ENCODE measurements around the gene GAB4.

The GAB4 gene

GRCh38 chr22:16966251-16966650, 41.8 kb downstream of the GAB4 start:
- no peak for TF ChIP-seq CTCF (IDR thresholded peaks at IDR 0.05; ENCODE audit: insufficient read depth, missing control alignments)
- DNase-seq (ENCODE audit: insufficient read length, low spot score) (no peak), FAIRE-seq (no peak)

DNA sequence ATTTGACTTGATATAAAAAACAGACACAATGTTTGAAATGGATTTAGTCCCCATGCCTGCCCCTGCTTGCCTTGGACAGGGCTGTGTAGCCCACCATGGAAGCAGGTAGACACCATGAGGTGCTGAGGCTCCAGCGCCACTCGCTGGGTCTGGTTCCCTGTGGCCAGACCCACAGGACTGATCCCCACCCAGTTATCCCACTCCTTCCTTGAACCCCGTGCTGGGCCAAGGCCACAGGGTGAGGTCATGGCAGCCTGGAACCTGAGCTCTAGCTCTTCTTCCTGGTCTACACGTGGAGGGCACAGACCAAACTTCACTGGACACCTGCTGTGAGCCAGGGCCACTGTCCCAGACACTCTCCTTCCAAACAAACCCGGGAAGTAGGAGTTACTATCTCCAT, 42.5 kb downstream of the GAB4 start:
- FAIRE-seq (no peak), DNase-seq (ENCODE audit: insufficient read length, low spot score) (no peak)
- no peak for TF ChIP-seq CTCF (IDR thresholded peaks at IDR 0.05; ENCODE audit: insufficient read depth, missing control alignments)

DNA sequence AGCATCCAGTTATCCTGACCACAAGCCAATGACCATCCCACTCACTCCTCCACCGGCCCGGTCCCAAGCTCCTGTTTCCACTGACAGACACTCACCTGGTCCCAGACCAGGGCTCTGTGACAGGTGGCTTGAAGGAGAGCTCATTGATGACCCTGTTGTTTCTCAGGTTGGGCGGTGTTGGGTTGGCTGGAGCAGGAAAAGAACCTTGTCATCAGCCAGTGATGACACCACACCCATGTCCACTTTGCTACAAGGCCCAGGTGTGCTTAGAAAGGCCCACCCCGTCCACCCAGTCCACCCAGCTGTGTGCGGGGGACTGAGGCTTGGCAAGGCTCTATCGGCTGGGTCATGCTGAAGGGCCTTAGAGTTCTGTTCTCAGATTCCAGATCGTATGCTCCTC, 42.9 kb downstream of the GAB4 start:
- FAIRE-seq (no peak), DNase-seq (ENCODE audit: insufficient read length, low spot score) (no peak)
- no peak for TF ChIP-seq CTCF (IDR thresholded peaks at IDR 0.05; ENCODE audit: insufficient read depth, missing control alignments)

DNA sequence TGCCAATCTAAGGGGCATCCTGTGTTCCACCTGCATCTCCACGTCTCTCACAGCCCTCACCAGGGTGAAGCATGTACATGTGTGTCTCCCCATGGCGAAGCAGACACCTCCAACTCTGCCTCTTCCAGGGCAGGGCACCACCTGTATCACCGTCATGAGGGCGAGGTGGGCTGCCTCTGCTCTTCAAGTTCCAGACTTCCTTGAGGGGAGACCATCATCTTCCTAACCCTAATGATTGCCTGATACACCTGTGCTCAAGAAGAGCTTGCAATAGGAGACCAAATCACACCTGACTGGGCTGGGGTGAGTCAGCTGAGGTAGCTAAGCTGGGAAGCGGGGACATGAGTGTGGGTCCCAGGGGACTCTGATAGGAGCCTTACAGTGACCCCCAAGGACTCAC, 43.7 kb downstream of the GAB4 start:
- DNase-seq (ENCODE audit: insufficient read length, low spot score), result no peak
- TF ChIP-seq CTCF (IDR thresholded peaks at IDR 0.05; ENCODE audit: insufficient read depth, missing control alignments), result no peak
- FAIRE-seq, result no peak

DNA sequence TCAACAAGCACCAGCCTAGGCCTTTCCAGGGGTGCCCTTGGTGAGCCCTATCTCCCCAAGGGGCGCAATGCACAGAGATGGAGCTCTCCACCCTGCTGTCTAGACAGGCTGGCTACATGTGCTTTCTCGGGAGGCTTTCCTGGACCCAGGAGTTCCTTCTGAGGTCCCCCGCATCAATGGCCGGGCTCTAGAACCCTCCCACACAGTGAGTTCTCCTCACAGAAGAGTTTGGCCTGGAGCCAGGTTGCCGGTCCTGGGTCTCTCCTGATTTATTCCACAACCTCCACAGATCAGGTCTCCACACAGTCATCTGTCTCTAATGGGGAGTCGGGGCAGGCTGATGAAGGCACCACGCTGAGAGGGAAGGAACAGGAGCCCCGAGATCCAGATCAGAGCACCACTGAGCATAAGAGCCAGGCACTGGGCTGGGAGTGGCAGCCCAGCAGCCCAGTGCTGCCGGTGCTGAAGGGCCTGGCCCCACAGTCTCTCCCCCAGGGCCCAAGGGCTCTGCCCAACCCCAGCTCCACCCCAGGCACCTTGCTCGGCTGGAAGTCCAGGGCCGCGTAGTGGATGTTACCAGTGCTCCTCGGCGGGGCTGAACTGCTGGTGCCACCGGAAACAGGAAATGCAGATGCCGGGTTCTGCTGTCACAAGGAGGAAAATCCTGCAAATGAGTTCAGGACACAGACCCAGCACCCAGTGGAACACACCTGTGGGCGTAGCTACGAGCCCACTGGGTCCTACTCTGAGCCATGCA, 44.7 kb downstream of the GAB4 start:
- DNase-seq (ENCODE audit: insufficient read length, low spot score) (no peak), FAIRE-seq (no peak)
- no peak for TF ChIP-seq CTCF (IDR thresholded peaks at IDR 0.05; ENCODE audit: insufficient read depth, missing control alignments)

- TF ChIP-seq CTCF (IDR thresholded peaks at IDR 0.05; ENCODE audit: insufficient read depth, missing control alignments), result no peak
- DNase-seq (ENCODE audit: insufficient read length, low spot score) (no peak), FAIRE-seq (no peak)
These were observed 45.5 kb downstream of the GAB4 start for GRCh38 chr22:16962501-16962900.

- no peak for DNase-seq (ENCODE audit: insufficient read length, low spot score)
- TF ChIP-seq CTCF (IDR thresholded peaks at IDR 0.05; ENCODE audit: insufficient read depth, missing control alignments), result no peak
- no peak for FAIRE-seq
These were observed 46.4 kb downstream of the GAB4 start for GRCh38 chr22:16961477-16962186.

Measured in D721Med (cell line).